Upper lobe of left lung (tissue), 6 donors: Measurements from ENCODE around the gene BAHD1. TPM values are rescaled to one million over a fixed set of nuclear protein-coding genes. Genes with fewer than 3 reads are reported as not detected.
A peak's percentile ranks its signal among the peaks of the same experiment; 100 is the strongest.

ENCODE experiments used
- ATAC-seq, 2 donors: fragments of 200-7000 bp; cut with Tn5 transposase; one replicate each; pipeline ENCODE4 v1.9.1; 2022; ENCODE audit warnings: mild to moderate bottlenecking in 2 of 2, moderate library complexity in 2 of 2; ENCODE audit not compliant: low FRiP score in 2 of 2
- DNase-seq, 2 donors: peaks; one replicate each; pipeline ENCODE4 v3.0.0-alpha.2; 2019 to 2020
- H3K27ac ChIP-seq, 4 donors: fragments of 200-600 bp; sonication (generic); one replicate each; pipeline ENCODE4 v1.5.1; 2016 to 2019
- H3K27me3 ChIP-seq, 4 donors: fragments of 200-600 bp; sonication (generic); one replicate each; pipeline ENCODE4 v1.5.1; 2017 to 2019
- H3K36me3 ChIP-seq, 4 donors: fragments of 200-600 bp; sonication (generic); one replicate each; pipeline ENCODE4 v1.5.1; 2016 to 2019
- H3K4me1 ChIP-seq, 4 donors: fragments of 200-600 bp; sonication (generic); one replicate each; pipeline ENCODE4 v1.5.1; 2018 to 2019
- H3K4me3 ChIP-seq, 4 donors: fragments of 200-600 bp; sonication (generic); one replicate each; pipeline ENCODE4 v1.5.1; 2017 to 2019; ENCODE audit warnings: mild to moderate bottlenecking in 2 of 4, moderate library complexity in 1 of 4
- H3K9me3 ChIP-seq, 4 donors: fragments of 200-600 bp; sonication (generic); one replicate each; pipeline ENCODE4 v1.5.1; 2018 to 2019
- EP300 ChIP-seq, 4 donors: sonication (generic); formaldehyde crosslinking; IDR thresholded peaks; one replicate each; pipeline ENCODE4 v1.5.1; 2017; ENCODE audit warnings: antibody characterized with exemption in 4 of 4, control low read depth in 2 of 4
- POLR2A ChIP-seq, 4 donors: fragments of 450-650 bp; IDR thresholded peaks; one replicate each; pipeline ENCODE4 v1.5.1; 2016 to 2017; ENCODE audit warnings: antibody characterized with exemption in 4 of 4, mild to moderate bottlenecking in 2 of 4
- POLR2AphosphoS5 ChIP-seq, 2 donors: sonication (generic); formaldehyde crosslinking; IDR thresholded peaks; one replicate each; pipeline ENCODE4 v1.5.1; 2017; ENCODE audit warnings: antibody characterized with exemption in 2 of 2
- WGBS, 2 donors: methylation state at CpG; one replicate each; pipeline ENCODE4 v1.1.5; 2017 to 2018; 5-methylcytosine and 5-hydroxymethylcytosine counted together
- total RNA-seq, 6 donors: library from RNA; depleted of rRNA in 4 of 6; stranded (reverse); fragments of >200 nt in 4 of 6; gene quantifications; one replicate each; pipeline versions ENCODE4 v1.1.0 to v1.2.1, GENCODE V29; 2016 to 2021
- TF ChIP-seq, protein P1 (sequence below), 6 experiments: fragments of 450-650 bp in 4 of 6; fragments of 200-600 bp in 2 of 6; sonication (generic) in 2 of 6; IDR thresholded peaks; one replicate each; pipeline ENCODE4 v1.5.1; 2016 to 2019; ENCODE audit warnings: antibody characterized with exemption in 6 of 6
- donor health status: DM: no; HTN: no; CAD: no; lungs with moderate emphysema.
- donor health status: DM: no; HTN: yes; CAD: no; lungs with severe emphysema.

BAHD1 gene
- total RNA-seq, 6 donors from 2014 or later, result 21.0 to 36.9 (median 28.5) TPM

DNA sequence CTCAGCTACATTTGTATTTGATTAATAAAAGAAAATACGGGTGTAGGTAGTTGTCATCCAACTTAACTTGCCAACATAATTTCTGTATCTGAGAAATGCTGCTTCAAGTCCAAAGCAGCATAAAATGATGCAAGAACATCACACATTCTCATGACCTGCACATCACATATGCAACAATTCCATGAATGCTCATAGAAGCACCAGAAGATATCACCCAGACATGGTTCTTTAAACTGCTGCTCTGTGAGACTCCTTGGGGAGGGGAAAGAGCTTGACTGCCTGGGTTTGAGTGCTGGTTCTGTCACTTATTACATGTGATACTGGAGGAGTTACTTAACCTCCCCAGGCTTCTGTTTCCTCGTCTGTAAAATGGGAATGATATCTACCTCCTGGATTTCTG, 69.4 kb downstream of the BAHD1 start:
- peaks cover 3 to 24% (median 15%) of the 10 kb centered on the region in 4 donors for H3K4me1 ChIP-seq
- no peak overlapping the region for H3K4me3 ChIP-seq
- DNase-seq, result no peak
- WGBS, 2 donors, result 59 to 87% methylated on average over 2 of the region's 2 CpGs
- no peaks in the 10 kb centered on the region for H3K27me3 ChIP-seq
- TF ChIP-seq, protein P1, sequence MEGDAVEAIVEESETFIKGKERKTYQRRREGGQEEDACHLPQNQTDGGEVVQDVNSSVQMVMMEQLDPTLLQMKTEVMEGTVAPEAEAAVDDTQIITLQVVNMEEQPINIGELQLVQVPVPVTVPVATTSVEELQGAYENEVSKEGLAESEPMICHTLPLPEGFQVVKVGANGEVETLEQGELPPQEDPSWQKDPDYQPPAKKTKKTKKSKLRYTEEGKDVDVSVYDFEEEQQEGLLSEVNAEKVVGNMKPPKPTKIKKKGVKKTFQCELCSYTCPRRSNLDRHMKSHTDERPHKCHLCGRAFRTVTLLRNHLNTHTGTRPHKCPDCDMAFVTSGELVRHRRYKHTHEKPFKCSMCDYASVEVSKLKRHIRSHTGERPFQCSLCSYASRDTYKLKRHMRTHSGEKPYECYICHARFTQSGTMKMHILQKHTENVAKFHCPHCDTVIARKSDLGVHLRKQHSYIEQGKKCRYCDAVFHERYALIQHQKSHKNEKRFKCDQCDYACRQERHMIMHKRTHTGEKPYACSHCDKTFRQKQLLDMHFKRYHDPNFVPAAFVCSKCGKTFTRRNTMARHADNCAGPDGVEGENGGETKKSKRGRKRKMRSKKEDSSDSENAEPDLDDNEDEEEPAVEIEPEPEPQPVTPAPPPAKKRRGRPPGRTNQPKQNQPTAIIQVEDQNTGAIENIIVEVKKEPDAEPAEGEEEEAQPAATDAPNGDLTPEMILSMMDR (IDR thresholded peaks at IDR 0.05), result no peak
- TF ChIP-seq POLR2A (IDR thresholded peaks at IDR 0.05) (no peak), POLR2AphosphoS5 (IDR thresholded peaks at IDR 0.05) (no peak), EP300 (IDR thresholded peaks at IDR 0.05) (no peak)
- H3K36me3 ChIP-seq, result no peaks in the 10 kb centered on the region
- no peak for ATAC-seq
- H3K9me3 ChIP-seq, result no peaks in the 10 kb centered on the region
- no peak overlapping the region for H3K27ac ChIP-seq

- no peak for DNase-seq
- no peak for TF ChIP-seq EP300 (IDR thresholded peaks at IDR 0.05)
- TF ChIP-seq POLR2A (IDR thresholded peaks at IDR 0.05), result no peak
- no peak for TF ChIP-seq POLR2AphosphoS5 (IDR thresholded peaks at IDR 0.05)
- TF ChIP-seq, protein P1 (IDR thresholded peaks at IDR 0.05), result no peak
- peak overlapping the region; percentile 46 to 69 (median 58) for H3K4me3 ChIP-seq
- ATAC-seq, result peak; percentile 10 to 58
- no peaks in the 10 kb centered on the region for H3K36me3 ChIP-seq
- peak overlapping the region in 3 of 4 donors; percentile 57 to 74 (median 61) for H3K27ac ChIP-seq
- H3K27me3 ChIP-seq, result no peaks in the 10 kb centered on the region
- H3K9me3 ChIP-seq, result no peaks in the 10 kb centered on the region
- peaks cover 3 to 24% (median 15%) of the 10 kb centered on the region in 4 donors for H3K4me1 ChIP-seq
- 27 to 31% methylated on average over 22 of the region's 22 CpGs for WGBS, 2 donors
These were observed 70.3 kb downstream of the BAHD1 start for GRCh38 chr15:40511093-40511471.

GRCh38 chr15:40511472-40512133, 70.8 kb downstream of the BAHD1 start:
- Histone ChIP-seq H3K27me3 (no peaks in the 10 kb centered on the region), H3K27ac (peak overlapping the region in 3 of 4 donors; percentile 57 to 74 (median 61)), H3K9me3 (no peaks in the 10 kb centered on the region), H3K4me3 (peak overlapping the region; percentile 46 to 69 (median 58)), H3K36me3 (no peaks in the 10 kb centered on the region), H3K4me1 (peaks cover 3 to 23% (median 14%) of the 10 kb centered on the region in 4 donors)
- TF ChIP-seq, protein P1 (IDR thresholded peaks at IDR 0.05), result no peak
- peak in 1 of 4 donors; percentile 53 for TF ChIP-seq POLR2A (IDR thresholded peaks at IDR 0.05)
- TF ChIP-seq EP300 (IDR thresholded peaks at IDR 0.05), result no peak
- peak in 1 of 2 donors; percentile 26 for TF ChIP-seq POLR2AphosphoS5 (IDR thresholded peaks at IDR 0.05)
- ATAC-seq (peak; percentile 90 to 92), DNase-seq (peak; percentile 81 to 96)
- WGBS, 2 donors, result 0 to 1% methylated on average over 10 to 14 of the region's 61 CpGs

DNA sequence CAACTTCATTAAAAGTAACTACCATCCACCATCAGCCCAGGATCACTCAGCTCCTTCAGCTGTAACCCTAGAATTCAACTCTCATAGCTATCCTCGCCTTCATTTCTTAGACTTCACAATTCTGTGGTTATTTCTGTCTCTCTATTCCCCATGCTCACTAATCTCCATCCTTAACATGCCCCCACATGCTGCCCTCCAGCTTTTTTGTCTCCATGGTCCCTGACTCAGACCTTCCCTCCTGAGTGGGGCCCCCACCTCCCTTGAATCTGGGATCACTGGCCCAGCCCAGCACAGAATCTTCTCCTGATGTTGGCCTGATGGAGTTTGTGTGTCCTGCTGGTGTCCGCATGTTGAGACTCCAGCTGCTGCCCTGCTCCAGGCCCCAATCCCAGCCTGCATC, 71.7 kb downstream of the BAHD1 start:
- no peaks in the 10 kb centered on the region for H3K36me3 ChIP-seq
- DNase-seq (no peak), ATAC-seq (no peak)
- no peak for TF ChIP-seq POLR2A (IDR thresholded peaks at IDR 0.05)
- no peak for TF ChIP-seq POLR2AphosphoS5 (IDR thresholded peaks at IDR 0.05)
- TF ChIP-seq, protein P1 (IDR thresholded peaks at IDR 0.05), result no peak
- no peak for TF ChIP-seq EP300 (IDR thresholded peaks at IDR 0.05)
- H3K4me1 ChIP-seq, result peaks cover 0 to 15% (median 11%) of the 10 kb centered on the region in 4 donors
- H3K27ac ChIP-seq, result peak overlapping the region in 1 of 4 donors; percentile 61
- 98 to 100% methylated on average over 2 of the region's 2 CpGs for WGBS, 2 donors
- no peaks in the 10 kb centered on the region for H3K27me3 ChIP-seq
- H3K4me3 ChIP-seq, result no peak overlapping the region
- H3K9me3 ChIP-seq, result no peaks in the 10 kb centered on the region

- no peaks in the 10 kb centered on the region for H3K36me3 ChIP-seq
- 82 to 90% methylated on average over 5 of the region's 5 CpGs for WGBS, 2 donors
These were observed 72.9 kb downstream of the BAHD1 start for GRCh38 chr15:40513609-40514008.

More at GRCh38 chr15:40513609-40514008, 72.9 kb downstream of the BAHD1 start:
- H3K9me3 ChIP-seq, result no peaks in the 10 kb centered on the region
- H3K27me3 ChIP-seq, result no peaks in the 10 kb centered on the region
- ATAC-seq, result no peak
- no peak overlapping the region for H3K4me3 ChIP-seq
- TF ChIP-seq, protein P1 (IDR thresholded peaks at IDR 0.05), result no peak
- TF ChIP-seq POLR2A (IDR thresholded peaks at IDR 0.05), result no peak
- no peak for TF ChIP-seq POLR2AphosphoS5 (IDR thresholded peaks at IDR 0.05)
- TF ChIP-seq EP300 (IDR thresholded peaks at IDR 0.05), result no peak
- DNase-seq, result no peak
- no peak overlapping the region for H3K27ac ChIP-seq
- H3K4me1 ChIP-seq, result peaks cover 0 to 14% (median 11%) of the 10 kb centered on the region in 4 donors
